Retina (tissue), 1 donor: ENCODE results near the gene HBG2.
"Not testable (repeated sequence)": the region's sequence is repeated elsewhere in the genome, so short reads cannot be mapped to it uniquely, and the experiment has no call there.

Experiments used
- DNase-seq: peaks from one replicate; pipeline ENCODE4 v3.0.0-alpha.2; 2016

The HBG2 gene

GRCh38 chr11:5280582-5281102, 26.1 kb upstream of the HBG2 start:
- DNase-seq: no peak

GRCh38 chr11:5279471-5280090, 25.0 kb upstream of the HBG2 start:
- no peak for DNase-seq

- no peak for DNase-seq
Observed at GRCh38 chr11:5277807-5278382, 23.3 kb upstream of the HBG2 start.

GRCh38 chr11:5276697-5277096, 22.1 kb upstream of the HBG2 start:
- DNase-seq: no peak

GRCh38 chr11:5275369-5276110, 21.0 kb upstream of the HBG2 start:
- DNase-seq: no peak

GRCh38 chr11:5274395-5274794, 19.8 kb upstream of the HBG2 start:
- DNase-seq: no peak

GRCh38 chr11:5272395-5273017, 17.9 kb upstream of the HBG2 start:
- no peak for DNase-seq

- DNase-seq: no peak
Observed at GRCh38 chr11:5269715-5270147, 15.2 kb upstream of the HBG2 start, which contains the start of gene HBE1. Gene HBE1 (minus strand): TSS chr11:5269945. CDS start chr11:5269890, 55 bp downstream.

- no peak for DNase-seq
Observed at GRCh38 chr11:5267033-5267563, 12.5 kb upstream of the HBG2 start.

GRCh38 chr11:5266609-5267008, 12.0 kb upstream of the HBG2 start:
- DNase-seq: no peak

GRCh38 chr11:5265832-5266231, 11.3 kb upstream of the HBG2 start:
- DNase-seq: no peak

- no peak for DNase-seq
Observed at GRCh38 chr11:5258543-5259262, 4.1 kb upstream of the HBG2 start.

GRCh38 chr11:5257296-5257695, 2.7 kb upstream of the HBG2 start:
- no peak for DNase-seq

- not testable (repeated sequence) for DNase-seq
Observed at GRCh38 chr11:5254023-5254422, 558 bp downstream of the HBG2 start.

- DNase-seq: not testable (repeated sequence)
Observed at GRCh38 chr11:5253440-5253839, 1.1 kb downstream of the HBG2 start.

GRCh38 chr11:5252919-5253265, 1.7 kb downstream of the HBG2 start:
- no peak for DNase-seq

GRCh38 chr11:5252192-5252918, 2.2 kb downstream of the HBG2 start:
- DNase-seq: no peak

GRCh38 chr11:5251746-5252145, 2.8 kb downstream of the HBG2 start:
- no peak for DNase-seq

- DNase-seq: no peak
Observed at GRCh38 chr11:5250543-5251204, 3.9 kb downstream of the HBG2 start.

GRCh38 chr11:5249807-5250396, 4.7 kb downstream of the HBG2 start, which contains the start of gene HBG1:
Gene HBG1 (minus strand): TSS chr11:5249857. CDS start chr11:5249804, 53 bp downstream.
- DNase-seq: not testable (repeated sequence)

- not testable (repeated sequence) for DNase-seq
Observed at GRCh38 chr11:5248498-5248897, 6.1 kb downstream of the HBG2 start.
